ENCODE measurements around the gene ATAD3B.
"Not testable (repeated sequence)": the region's sequence is repeated elsewhere in the genome, so short reads cannot be mapped to it uniquely, and the experiment has no call there.

GRCh38 chr1:1456683-1457255 is 14.8 kb upstream of the ATAD3B start:
- TF ChIP-seq CTCF (optimal IDR thresholded peaks at IDR 0.05 in 1 of 3, IDR thresholded peaks at IDR 0.05 in 1 of 3, conservative IDR thresholded peaks at IDR 0.05 in 1 of 3; ENCODE audit: extremely low read depth in 1 of 3, insufficient read depth in 2 of 3, low read length in 3 of 3); EZH2 (IDR thresholded peaks at IDR 0.05; ENCODE audit: low read length): not testable (repeated sequence)
